Panc1 (cell line): Measurements from ENCODE around the gene ALG12.

ENCODE experiments used
- POLR2AphosphoS5 ChIP-seq: IDR thresholded peaks from 2 replicates; pipeline ENCODE4 v1.6.1; 2012; ENCODE audit warnings: mild to moderate bottlenecking, low read depth, low read length, moderate library complexity
- SIN3A ChIP-seq: IDR thresholded peaks from 2 replicates; pipeline ENCODE4 v1.6.1; 2012; ENCODE audit warnings: low read depth, mild to moderate bottlenecking, low read length, moderate library complexity, borderline replicate concordance; ENCODE audit not compliant: insufficient read depth
- TCF7L2 ChIP-seq: IDR thresholded peaks from 2 replicates; pipeline ENCODE4 v1.6.1; 2011; ENCODE audit warnings: mild to moderate bottlenecking, low read depth, low read length, inconsistent platforms
- TF ChIP-seq, protein P1 (sequence below), 2 experiments: IDR thresholded peaks; 2 replicates each; pipeline ENCODE4 v1.6.1; 2011 to 2012; ENCODE audit warnings: low read depth in 2 of 2, control low read depth in 1 of 2, low read length in 1 of 2, mild to moderate bottlenecking in 1 of 2, moderate library complexity in 1 of 2; ENCODE audit not compliant: insufficient read depth in 1 of 2
- TF ChIP-seq, protein P2 (sequence below): fragments of 450-650 bp; IDR thresholded peaks from 2 replicates; pipeline ENCODE4 v1.5.1; 2017; ENCODE audit warnings: mild to moderate bottlenecking

DNA sequence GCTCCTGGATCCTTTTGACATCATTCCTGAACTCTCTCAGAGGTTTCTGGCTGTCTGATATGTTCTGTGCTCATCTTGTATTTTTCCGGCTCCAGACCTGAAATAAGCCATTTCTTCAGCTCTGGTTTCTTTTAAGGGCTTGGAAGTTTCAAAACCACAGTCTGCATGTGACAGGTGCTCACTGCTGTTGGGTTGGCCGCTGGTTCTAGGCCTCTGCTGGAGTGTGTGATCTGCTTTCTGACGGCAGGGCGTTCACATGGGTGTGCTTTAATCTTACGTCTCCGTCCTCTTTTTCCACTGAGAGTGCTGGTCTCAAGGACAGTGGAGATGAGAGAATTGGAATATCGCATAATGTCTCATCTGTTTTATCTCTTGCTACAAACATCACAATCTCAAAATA, 54.3 kb downstream of the ALG12 start:
- TF ChIP-seq, protein P1, sequence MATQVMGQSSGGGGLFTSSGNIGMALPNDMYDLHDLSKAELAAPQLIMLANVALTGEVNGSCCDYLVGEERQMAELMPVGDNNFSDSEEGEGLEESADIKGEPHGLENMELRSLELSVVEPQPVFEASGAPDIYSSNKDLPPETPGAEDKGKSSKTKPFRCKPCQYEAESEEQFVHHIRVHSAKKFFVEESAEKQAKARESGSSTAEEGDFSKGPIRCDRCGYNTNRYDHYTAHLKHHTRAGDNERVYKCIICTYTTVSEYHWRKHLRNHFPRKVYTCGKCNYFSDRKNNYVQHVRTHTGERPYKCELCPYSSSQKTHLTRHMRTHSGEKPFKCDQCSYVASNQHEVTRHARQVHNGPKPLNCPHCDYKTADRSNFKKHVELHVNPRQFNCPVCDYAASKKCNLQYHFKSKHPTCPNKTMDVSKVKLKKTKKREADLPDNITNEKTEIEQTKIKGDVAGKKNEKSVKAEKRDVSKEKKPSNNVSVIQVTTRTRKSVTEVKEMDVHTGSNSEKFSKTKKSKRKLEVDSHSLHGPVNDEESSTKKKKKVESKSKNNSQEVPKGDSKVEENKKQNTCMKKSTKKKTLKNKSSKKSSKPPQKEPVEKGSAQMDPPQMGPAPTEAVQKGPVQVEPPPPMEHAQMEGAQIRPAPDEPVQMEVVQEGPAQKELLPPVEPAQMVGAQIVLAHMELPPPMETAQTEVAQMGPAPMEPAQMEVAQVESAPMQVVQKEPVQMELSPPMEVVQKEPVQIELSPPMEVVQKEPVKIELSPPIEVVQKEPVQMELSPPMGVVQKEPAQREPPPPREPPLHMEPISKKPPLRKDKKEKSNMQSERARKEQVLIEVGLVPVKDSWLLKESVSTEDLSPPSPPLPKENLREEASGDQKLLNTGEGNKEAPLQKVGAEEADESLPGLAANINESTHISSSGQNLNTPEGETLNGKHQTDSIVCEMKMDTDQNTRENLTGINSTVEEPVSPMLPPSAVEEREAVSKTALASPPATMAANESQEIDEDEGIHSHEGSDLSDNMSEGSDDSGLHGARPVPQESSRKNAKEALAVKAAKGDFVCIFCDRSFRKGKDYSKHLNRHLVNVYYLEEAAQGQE (IDR thresholded peaks at IDR 0.05; ENCODE audit: insufficient read depth in 1 of 2, low read depth in 2 of 2, low read length in 1 of 2): no peak
- TF ChIP-seq, protein P2, sequence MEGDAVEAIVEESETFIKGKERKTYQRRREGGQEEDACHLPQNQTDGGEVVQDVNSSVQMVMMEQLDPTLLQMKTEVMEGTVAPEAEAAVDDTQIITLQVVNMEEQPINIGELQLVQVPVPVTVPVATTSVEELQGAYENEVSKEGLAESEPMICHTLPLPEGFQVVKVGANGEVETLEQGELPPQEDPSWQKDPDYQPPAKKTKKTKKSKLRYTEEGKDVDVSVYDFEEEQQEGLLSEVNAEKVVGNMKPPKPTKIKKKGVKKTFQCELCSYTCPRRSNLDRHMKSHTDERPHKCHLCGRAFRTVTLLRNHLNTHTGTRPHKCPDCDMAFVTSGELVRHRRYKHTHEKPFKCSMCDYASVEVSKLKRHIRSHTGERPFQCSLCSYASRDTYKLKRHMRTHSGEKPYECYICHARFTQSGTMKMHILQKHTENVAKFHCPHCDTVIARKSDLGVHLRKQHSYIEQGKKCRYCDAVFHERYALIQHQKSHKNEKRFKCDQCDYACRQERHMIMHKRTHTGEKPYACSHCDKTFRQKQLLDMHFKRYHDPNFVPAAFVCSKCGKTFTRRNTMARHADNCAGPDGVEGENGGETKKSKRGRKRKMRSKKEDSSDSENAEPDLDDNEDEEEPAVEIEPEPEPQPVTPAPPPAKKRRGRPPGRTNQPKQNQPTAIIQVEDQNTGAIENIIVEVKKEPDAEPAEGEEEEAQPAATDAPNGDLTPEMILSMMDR: no peak
- TF ChIP-seq POLR2AphosphoS5 (no peak), TCF7L2 (no peak), SIN3A (no peak)
